Astrocyte of the spinal cord (primary cell): ENCODE measurements around the gene GPR68.
"Not testable (repeated sequence)": the region's sequence is repeated elsewhere in the genome, so short reads cannot be mapped to it uniquely, and the experiment has no call there.

Experiments used
- DNase-seq: peaks from one replicate; pipeline ENCODE4 v3.0.0; 2011; ENCODE audit warnings: low read depth, low spot score
- H3K4me3 ChIP-seq: 2 replicates; pipeline ENCODE4 v1.5.1; 2011; ENCODE audit warnings: low read depth, mild to moderate bottlenecking, low read length, moderate library complexity
- CTCF ChIP-seq: IDR thresholded peaks from 2 replicates; pipeline ENCODE4 v1.5.1; 2012; ENCODE audit warnings: low read depth, mild to moderate bottlenecking, low read length, inconsistent platforms
- in situ Hi-C: cut with HindIII; loops from 2 replicates; pipeline ENCODE4 v1.10.0; 2017; ENCODE audit warnings: low sequenced_read_pairs

The GPR68 gene

GRCh38 chr14:91227183-91227628 is 17.3 kb downstream of the GPR68 start:
- no peak for DNase-seq
- no peak overlapping the region for H3K4me3 ChIP-seq
- in situ Hi-C loops: no loop called here
- TF ChIP-seq CTCF: no peak

GRCh38 chr14:91226360-91226759 is 18.1 kb downstream of the GPR68 start:
- H3K4me3 ChIP-seq, in situ Hi-C loops, DNase-seq: not testable (repeated sequence)

GRCh38 chr14:91225025-91225424 is 19.5 kb downstream of the GPR68 start:
- no peak for TF ChIP-seq CTCF
- H3K4me3 ChIP-seq: no peak overlapping the region
- no peak for DNase-seq
- in situ Hi-C loops: no loop called here

- H3K4me3 ChIP-seq: no peak overlapping the region
- no peak for DNase-seq
Observed at GRCh38 chr14:91223028-91223783, 21.3 kb downstream of the GPR68 start.

GRCh38 chr14:91221270-91221669 is 23.2 kb downstream of the GPR68 start:
- in situ Hi-C loops: no loop called here
- DNase-seq: no peak
- no peak for TF ChIP-seq CTCF
- no peak overlapping the region for H3K4me3 ChIP-seq

More at GRCh38 chr14:91223028-91223783, 21.3 kb downstream of the GPR68 start:
- in situ Hi-C loops: no loop called here
- no peak for TF ChIP-seq CTCF

- in situ Hi-C loops: no loop called here
- no peak for DNase-seq
- no peak for TF ChIP-seq CTCF
- no peak overlapping the region for H3K4me3 ChIP-seq
Observed at GRCh38 chr14:91220581-91221000, 23.9 kb downstream of the GPR68 start.

GRCh38 chr14:91219517-91220389 is 24.8 kb downstream of the GPR68 start:
- in situ Hi-C loops: no loop called here
- no peak for DNase-seq
- no peak overlapping the region for H3K4me3 ChIP-seq
- no peak for TF ChIP-seq CTCF
